Liver (tissue), 9 donors: Measurements from ENCODE around the gene RCBTB1. TPM values are rescaled to one million over a fixed set of nuclear protein-coding genes. Genes with fewer than 3 reads are reported as not detected.
"Not testable (repeated sequence)": the region's sequence is repeated elsewhere in the genome, so short reads cannot be mapped to it uniquely, and the experiment has no call there.

Experiments
- DNase-seq: peaks from one replicate; pipeline ENCODE4 v3.0.0-alpha.2; 2017; ENCODE audit warnings: low spot score
- H3K27ac ChIP-seq, 2 donors: one replicate each; pipeline ENCODE4 v1.7.0; 2013; ENCODE audit warnings: inconsistent platforms in 2 of 2, low read length in 2 of 2, control low read depth in 1 of 2, low read depth in 1 of 2, mild to moderate bottlenecking in 1 of 2
- H3K27me3 ChIP-seq, 4 donors: one replicate each; pipeline versions ENCODE4 v1.6.1 to v1.7.0; 2013; ENCODE audit warnings: low read length in 3 of 4, inconsistent platforms in 1 of 4, mild to moderate bottlenecking in 1 of 4, moderate library complexity in 1 of 4; ENCODE audit not compliant: control insufficient read depth in 4 of 4, insufficient read depth in 4 of 4
- H3K36me3 ChIP-seq, 4 donors: one replicate each; pipeline versions ENCODE4 v1.6.1 to v1.7.0; 2013; ENCODE audit warnings: low read length in 3 of 4, mild to moderate bottlenecking in 3 of 4, low read depth in 1 of 4, moderate library complexity in 1 of 4; ENCODE audit not compliant: control insufficient read depth in 4 of 4, insufficient read depth in 3 of 4
- H3K4me1 ChIP-seq, 4 donors: one replicate each; pipeline versions ENCODE4 v1.6.1 to v1.7.0; 2013; ENCODE audit warnings: low read length in 3 of 4, mild to moderate bottlenecking in 3 of 4, moderate library complexity in 1 of 4; ENCODE audit not compliant: control insufficient read depth in 4 of 4, insufficient read depth in 4 of 4
- H3K4me3 ChIP-seq, 3 donors: one replicate each; pipeline versions ENCODE4 v1.6.1 to v1.7.0; 2013; ENCODE audit warnings: low read length in 3 of 3, control low read depth in 1 of 3, low read depth in 1 of 3, mild to moderate bottlenecking in 1 of 3
- H3K9ac ChIP-seq, 2 donors: one replicate each; pipeline ENCODE4 v1.7.0; 2013; ENCODE audit warnings: low read length in 2 of 2, mild to moderate bottlenecking in 2 of 2, moderate library complexity in 2 of 2, control low read depth in 1 of 2, low read depth in 1 of 2
- H3K9me3 ChIP-seq, 4 donors: one replicate each; pipeline versions ENCODE4 v1.6.1 to v1.7.0; 2013; ENCODE audit warnings: low read length in 3 of 4; ENCODE audit not compliant: control insufficient read depth in 4 of 4
- CTCF ChIP-seq: fragments of 150-350 bp; IDR thresholded peaks from 2 replicates; pipeline ENCODE4 v1.5.1; 2017; ENCODE audit warnings: improper control_type of control experiment, low read depth, low read length; ENCODE audit not compliant: missing input control
- EGR1 ChIP-seq, 2 donors: IDR thresholded peaks; 2 replicates each; pipeline ENCODE4 v1.6.1; 2016 to 2018; ENCODE audit warnings: antibody characterized with exemption in 2 of 2, low read depth in 2 of 2
- FOXA1 ChIP-seq: IDR thresholded peaks from 2 replicates; pipeline ENCODE4 v1.6.1; 2016; ENCODE audit warnings: antibody characterized with exemption
- FOXA2 ChIP-seq: IDR thresholded peaks from 2 replicates; pipeline ENCODE4 v1.6.1; 2016; ENCODE audit warnings: antibody characterized with exemption
- GABPA ChIP-seq, 2 donors: IDR thresholded peaks in 1 of 2; conservative IDR thresholded peaks in 1 of 2; 2 replicates each; pipeline ENCODE4 v1.6.1; 2016; ENCODE audit warnings: antibody characterized with exemption in 2 of 2, mild to moderate bottlenecking in 1 of 2, moderate library complexity in 1 of 2
- HNF4G ChIP-seq: IDR thresholded peaks from 2 replicates; pipeline ENCODE4 v1.6.1; 2016; ENCODE audit warnings: antibody characterized with exemption
- JUND ChIP-seq, 2 donors: IDR thresholded peaks; 2 replicates each; pipeline ENCODE4 v1.6.1; 2016; ENCODE audit warnings: antibody characterized with exemption in 2 of 2
- REST ChIP-seq: IDR thresholded peaks from 2 replicates; pipeline ENCODE4 v1.6.1; 2016; ENCODE audit warnings: antibody characterized with exemption, mild to moderate bottlenecking
- RXRA ChIP-seq, 2 donors: IDR thresholded peaks; 2 replicates each; pipeline ENCODE4 v1.6.1; 2017 to 2018; ENCODE audit warnings: antibody characterized with exemption in 2 of 2, mild to moderate bottlenecking in 1 of 2
- SP1 ChIP-seq: IDR thresholded peaks from 2 replicates; pipeline ENCODE4 v1.6.1; 2018; ENCODE audit warnings: antibody characterized with exemption, mild to moderate bottlenecking
- TAF1 ChIP-seq: conservative IDR thresholded peaks from 2 replicates; pipeline ENCODE4 v1.6.1; 2016; ENCODE audit warnings: antibody characterized with exemption, mild to moderate bottlenecking
- YY1 ChIP-seq: IDR thresholded peaks from 2 replicates; pipeline ENCODE4 v1.6.1; 2016; ENCODE audit warnings: antibody characterized with exemption, mild to moderate bottlenecking
- ZBTB33 ChIP-seq: IDR thresholded peaks from 2 replicates; pipeline ENCODE4 v1.6.1; 2016; ENCODE audit warnings: antibody characterized with exemption
- WGBS: extraction: QIAGEN DNeasy Blood & Tissue Kit; methylation state at CpG from one replicate; pipeline ENCODE4 v1.1.7; 2013; 5-methylcytosine and 5-hydroxymethylcytosine counted together
- polyA plus RNA-seq, 2 donors: library from polyadenylated mRNA; stranded (reverse) in 1 of 2; unstranded in 1 of 2; fragments of 200-250 nt in 1 of 2; fragments of >200 nt in 1 of 2; fragmentation: Nextera tagmentation in 1 of 2; extraction: Ambion mirVana in 1 of 2; gene quantifications; one replicate each; pipeline versions ENCODE4 v1.2.1 to v1.2.3, GENCODE V29; 2013 to 2015
- total RNA-seq, 2 donors: library from RNA; depleted of rRNA; stranded (reverse); fragments of >200 nt; gene quantifications; one replicate each; pipeline ENCODE4 v1.2.3, GENCODE V29; 2014
- TF ChIP-seq, protein P1 (sequence below): IDR thresholded peaks from 2 replicates; pipeline ENCODE4 v1.6.1; 2016; ENCODE audit warnings: antibody characterized with exemption
- TF ChIP-seq, protein P2 (sequence below): IDR thresholded peaks from 2 replicates; pipeline ENCODE4 v1.6.1; 2016; ENCODE audit warnings: antibody characterized with exemption
- donor health status: healthy.
- donor health status: healthy.
- donor health status: healthy.
- donor health status: healthy.
- donor health status: healthy.

RCBTB1 gene
- total and polyA plus RNA-seq, 4 donors = 3.9 to 9.0 (median 6.5) TPM

DNA sequence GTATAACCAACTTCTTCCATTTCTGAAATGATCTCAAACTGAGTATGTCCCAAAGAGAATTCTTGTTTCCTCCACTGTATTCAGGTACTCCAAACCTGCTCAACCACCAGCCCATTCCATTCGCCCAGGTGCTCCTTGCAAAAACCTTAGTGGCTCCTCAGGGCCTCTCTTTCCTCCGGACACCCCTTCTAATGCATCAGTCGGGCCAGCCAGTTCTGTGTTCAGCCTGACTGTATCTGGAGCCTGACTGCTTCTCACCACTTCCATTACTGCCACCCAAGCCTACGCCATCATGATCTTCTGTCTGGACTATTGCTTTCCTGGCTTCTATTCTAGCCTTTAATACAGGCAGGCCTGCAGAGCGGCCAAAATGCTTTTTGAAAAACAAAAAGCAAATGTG, 88.1 kb downstream of the RCBTB1 start:
- Histone ChIP-seq H3K4me3 (no peak overlapping the region), H3K9me3 (no peaks in the 10 kb centered on the region), H3K27ac (peak overlapping the region in 1 of 2 donors; percentile 22), H3K9ac (no peak overlapping the region), H3K4me1 (peaks cover 0 to 5% (median 2%) of the 10 kb centered on the region in 4 donors), H3K36me3 (peaks cover 0 to 3% (median 2%) of the 10 kb centered on the region in 4 donors), H3K27me3 (no peaks in the 10 kb centered on the region)
- no peak for DNase-seq
- TF ChIP-seq CTCF (no peak), ZBTB33 (no peak), FOXA2 (no peak), SP1 (no peak), YY1 (no peak), RXRA (IDR thresholded peaks at IDR 0.05) (no peak), EGR1 (IDR thresholded peaks at IDR 0.05; ENCODE audit: low read depth in 2 of 2) (no peak), TAF1 (no peak), HNF4G (no peak), GABPA (IDR thresholded peaks at IDR 0.05 in 1 of 2, conservative IDR thresholded peaks at IDR 0.05 in 1 of 2) (no peak), JUND (IDR thresholded peaks at IDR 0.05) (no peak), FOXA1 (no peak), REST (no peak)
- TF ChIP-seq, protein P1, sequence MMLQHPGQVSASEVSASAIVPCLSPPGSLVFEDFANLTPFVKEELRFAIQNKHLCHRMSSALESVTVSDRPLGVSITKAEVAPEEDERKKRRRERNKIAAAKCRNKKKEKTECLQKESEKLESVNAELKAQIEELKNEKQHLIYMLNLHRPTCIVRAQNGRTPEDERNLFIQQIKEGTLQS = no peak
- TF ChIP-seq, protein P2, sequence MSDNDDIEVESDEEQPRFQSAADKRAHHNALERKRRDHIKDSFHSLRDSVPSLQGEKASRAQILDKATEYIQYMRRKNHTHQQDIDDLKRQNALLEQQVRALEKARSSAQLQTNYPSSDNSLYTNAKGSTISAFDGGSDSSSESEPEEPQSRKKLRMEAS = no peak
- WGBS = 95% methylated on average over 5 of the region's 5 CpGs

GRCh38 chr13:49496837-49497236, 88.5 kb downstream of the RCBTB1 start:
- H3K9me3 ChIP-seq, H3K9ac ChIP-seq, H3K4me3 ChIP-seq, DNase-seq, H3K27me3 ChIP-seq, H3K4me1 ChIP-seq, H3K36me3 ChIP-seq: not testable (repeated sequence)
- 83% methylated on average over 11 of the region's 11 CpGs for WGBS
- H3K27ac ChIP-seq = peak overlapping the region in 1 of 2 donors; percentile 22
